Cortex of kidney (tissue), 1 donor: ENCODE measurements around the gene BAIAP2L1.
"Not testable (repeated sequence)": the region's sequence is repeated elsewhere in the genome, so short reads cannot be mapped to it uniquely, and the experiment has no call there.

Experiments
- DNase-seq: peaks from one replicate; lab custom pipeline; 2025; lab: John Stamatoyannopoulos, UW

BAIAP2L1 gene

GRCh38 chr7:98322331-98323270 is 78.3 kb downstream of the BAIAP2L1 start:
- no peak for DNase-seq

- DNase-seq = no peak
Observed at GRCh38 chr7:98321301-98321700, 79.6 kb downstream of the BAIAP2L1 start.

- DNase-seq = no peak
Observed at GRCh38 chr7:98319176-98319575, 81.7 kb downstream of the BAIAP2L1 start.

GRCh38 chr7:98317366-98318040 is 83.4 kb downstream of the BAIAP2L1 start:
- no peak for DNase-seq

GRCh38 chr7:98315994-98316527 is 84.8 kb downstream of the BAIAP2L1 start:
- DNase-seq = not testable (repeated sequence)

GRCh38 chr7:98315318-98315993 is 85.4 kb downstream of the BAIAP2L1 start:
- no peak for DNase-seq

- no peak for DNase-seq
Observed at GRCh38 chr7:98314469-98314868, 86.4 kb downstream of the BAIAP2L1 start.

- no peak for DNase-seq
Observed at GRCh38 chr7:98312201-98312600, 88.7 kb downstream of the BAIAP2L1 start.

GRCh38 chr7:98309566-98309965 is 91.3 kb downstream of the BAIAP2L1 start:
- DNase-seq = no peak

GRCh38 chr7:98307971-98308466 is 92.9 kb downstream of the BAIAP2L1 start:
- DNase-seq = no peak

- DNase-seq = no peak
Observed at GRCh38 chr7:98305951-98306535, 94.8 kb downstream of the BAIAP2L1 start.

GRCh38 chr7:98303906-98304305 is 97.0 kb downstream of the BAIAP2L1 start:
- DNase-seq = no peak

- DNase-seq = no peak
Observed at GRCh38 chr7:98303176-98303865, 97.6 kb downstream of the BAIAP2L1 start.

GRCh38 chr7:98301693-98302470 is 99.0 kb downstream of the BAIAP2L1 start:
- DNase-seq = no peak

- no peak for DNase-seq
Observed at GRCh38 chr7:98300595-98301372, 100.1 kb downstream of the BAIAP2L1 start.

- DNase-seq = no peak
Observed at GRCh38 chr7:98297626-98298286, 103.1 kb downstream of the BAIAP2L1 start.

GRCh38 chr7:98296833-98297232 is 104.1 kb downstream of the BAIAP2L1 start:
- DNase-seq = no peak

- no peak for DNase-seq
Observed at GRCh38 chr7:98295467-98296192, 105.3 kb downstream of the BAIAP2L1 start.
